Endodermal cell (in vitro differentiated cells): ENCODE measurements around the gene HOXD13. TPM values are rescaled to one million over a fixed set of nuclear protein-coding genes. Genes with fewer than 3 reads are reported as not detected.

Experiments
- DNase-seq: peaks from one replicate; pipeline ENCODE4 v3.0.0-alpha.2; 2017
- H3K27ac ChIP-seq: 2 replicates; pipeline ENCODE4 v1.5.1; 2013; ENCODE audit warnings: mild to moderate bottlenecking, low read depth, low read length, moderate library complexity
- H3K27me3 ChIP-seq: 2 replicates; pipeline ENCODE4 v1.6.1; 2013; ENCODE audit warnings: mild to moderate bottlenecking, low read length, moderate library complexity; ENCODE audit not compliant: insufficient read depth, control insufficient read depth, poor library complexity, severe bottlenecking
- H3K36me3 ChIP-seq: 2 replicates; pipeline ENCODE4 v1.7.0; 2013; ENCODE audit warnings: mild to moderate bottlenecking, low read length, moderate library complexity; ENCODE audit not compliant: control insufficient read depth, insufficient read depth
- H3K4me1 ChIP-seq: one replicate; pipeline ENCODE4 v1.7.0; 2013; ENCODE audit warnings: low read length; ENCODE audit not compliant: control insufficient read depth, insufficient read depth
- H3K4me3 ChIP-seq: 2 replicates; pipeline ENCODE4 v1.5.1; 2013; ENCODE audit warnings: mild to moderate bottlenecking, low read length, moderate library complexity
- H3K9ac ChIP-seq: 2 replicates; pipeline ENCODE4 v1.6.1; 2013; ENCODE audit warnings: mild to moderate bottlenecking, low read length, moderate library complexity; ENCODE audit not compliant: poor library complexity, severe bottlenecking; ENCODE audit errors: extremely low read depth
- H3K9me3 ChIP-seq: 2 replicates; pipeline ENCODE4 v1.6.1; 2013; ENCODE audit warnings: mild to moderate bottlenecking, low read length, moderate library complexity; ENCODE audit not compliant: control insufficient read depth
- H3K27ac Mint-ChIP-seq: 2 replicates; pipeline ENCODE4 v1.8.0; 2020; ENCODE audit warnings: mixed read lengths
- H3K27me3 Mint-ChIP-seq: 2 replicates; pipeline ENCODE4 v1.8.0; 2021; ENCODE audit warnings: mild to moderate bottlenecking, mixed read lengths; ENCODE audit not compliant: insufficient read depth
- H3K36me3 Mint-ChIP-seq: 2 replicates; pipeline ENCODE4 v1.8.0; 2020; ENCODE audit warnings: low read depth, mixed read lengths
- H3K4me1 Mint-ChIP-seq: 2 replicates; pipeline ENCODE4 v1.8.0; 2020; ENCODE audit warnings: mixed read lengths
- H3K4me3 Mint-ChIP-seq: 2 replicates; pipeline ENCODE4 v1.8.0; 2020; ENCODE audit warnings: mild to moderate bottlenecking, moderate library complexity, mixed read lengths
- H3K9me3 Mint-ChIP-seq: 2 replicates; pipeline ENCODE4 v1.8.0; 2020; ENCODE audit warnings: mild to moderate bottlenecking, mixed read lengths
- WGBS, 2 experiments: methylation state at CpG; one replicate each; pipeline versions ENCODE4 v1.1.5 to v1.1.7; 2013; ENCODE audit warnings: missing lambda C conversion rate in 2 of 2, mixed read lengths in 1 of 2; ENCODE audit not compliant: insufficient coverage in 1 of 2, insufficient read length in 1 of 2; 5-methylcytosine and 5-hydroxymethylcytosine counted together
- total RNA-seq, 2 donors: library from RNA; stranded (reverse); fragmentation: NEBNext Ultra II Directional in 1 of 2; extraction: Animal tissue kit (Norgen Biotek cat#: 25700) in 1 of 2; gene quantifications; 2 replicates in 1 of 2; 3 replicates in 1 of 2; pipeline ENCODE4 v1.2.1, GENCODE V29; 2021
- TF ChIP-seq, protein P1 (sequence below): fragments of 200-600 bp; sonication (generic); conservative IDR thresholded peaks from 2 replicates; pipeline ENCODE4 v1.5.0; 2021; ENCODE audit warnings: antibody characterized with exemption, mild to moderate bottlenecking

Gene HOXD13
- total RNA-seq, 2 donors from 2014 or later = 0.11 to 0.40 TPM

DNA sequence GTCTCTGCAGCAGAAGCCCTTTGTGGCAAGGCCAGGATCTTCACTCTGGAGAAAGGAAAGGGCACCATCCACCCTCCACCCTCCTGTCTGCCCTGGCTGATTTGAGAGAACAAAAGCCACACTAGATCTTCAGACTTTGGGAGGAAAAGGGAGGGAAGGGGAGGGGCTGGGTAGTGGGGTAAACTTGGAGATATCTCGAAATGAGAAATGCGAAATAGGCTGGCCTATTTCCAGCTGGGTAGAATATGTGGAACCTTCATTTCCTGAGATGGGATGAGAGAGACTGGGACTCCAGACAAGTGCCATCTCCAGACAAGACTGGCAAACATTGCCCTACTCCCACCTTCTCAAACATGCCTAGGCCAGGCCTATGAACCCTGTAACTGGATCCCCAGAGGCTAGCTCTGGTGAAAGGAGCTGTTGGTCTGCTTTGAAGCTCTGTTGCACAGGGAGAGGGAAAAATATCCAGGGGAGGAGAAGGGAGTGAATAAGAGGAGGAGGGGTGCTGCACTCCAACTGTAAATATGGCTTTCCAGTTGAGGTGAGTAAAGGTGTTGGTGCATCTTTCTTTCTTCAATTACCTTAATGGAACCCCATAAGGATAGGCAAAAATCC is 8.8 kb downstream of the HOXD13 start:
- H3K4me3 ChIP-seq = no peak overlapping the region
- H3K27ac ChIP-seq = no peak overlapping the region
- Mint-ChIP-seq H3K27me3 (peaks cover 100% of the 10 kb centered on the region), H3K4me3 (no peak overlapping the region), H3K4me1 (peaks cover 44% of the 10 kb centered on the region), H3K36me3 (no peaks in the 10 kb centered on the region), H3K27ac (no peak overlapping the region), H3K9me3 (no peaks in the 10 kb centered on the region)
- H3K9me3 ChIP-seq = no peaks in the 10 kb centered on the region
- no peak for DNase-seq
- TF ChIP-seq, protein P1, sequence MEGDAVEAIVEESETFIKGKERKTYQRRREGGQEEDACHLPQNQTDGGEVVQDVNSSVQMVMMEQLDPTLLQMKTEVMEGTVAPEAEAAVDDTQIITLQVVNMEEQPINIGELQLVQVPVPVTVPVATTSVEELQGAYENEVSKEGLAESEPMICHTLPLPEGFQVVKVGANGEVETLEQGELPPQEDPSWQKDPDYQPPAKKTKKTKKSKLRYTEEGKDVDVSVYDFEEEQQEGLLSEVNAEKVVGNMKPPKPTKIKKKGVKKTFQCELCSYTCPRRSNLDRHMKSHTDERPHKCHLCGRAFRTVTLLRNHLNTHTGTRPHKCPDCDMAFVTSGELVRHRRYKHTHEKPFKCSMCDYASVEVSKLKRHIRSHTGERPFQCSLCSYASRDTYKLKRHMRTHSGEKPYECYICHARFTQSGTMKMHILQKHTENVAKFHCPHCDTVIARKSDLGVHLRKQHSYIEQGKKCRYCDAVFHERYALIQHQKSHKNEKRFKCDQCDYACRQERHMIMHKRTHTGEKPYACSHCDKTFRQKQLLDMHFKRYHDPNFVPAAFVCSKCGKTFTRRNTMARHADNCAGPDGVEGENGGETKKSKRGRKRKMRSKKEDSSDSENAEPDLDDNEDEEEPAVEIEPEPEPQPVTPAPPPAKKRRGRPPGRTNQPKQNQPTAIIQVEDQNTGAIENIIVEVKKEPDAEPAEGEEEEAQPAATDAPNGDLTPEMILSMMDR = no peak
- 17 to 19% methylated on average over 1 to 2 of the region's 2 CpGs for WGBS, 2 experiments
- no peak overlapping the region for H3K9ac ChIP-seq
- H3K4me1 ChIP-seq = no peaks in the 10 kb centered on the region
- no peaks in the 10 kb centered on the region for H3K36me3 ChIP-seq
- H3K27me3 ChIP-seq = peaks cover 100% of the 10 kb centered on the region

DNA sequence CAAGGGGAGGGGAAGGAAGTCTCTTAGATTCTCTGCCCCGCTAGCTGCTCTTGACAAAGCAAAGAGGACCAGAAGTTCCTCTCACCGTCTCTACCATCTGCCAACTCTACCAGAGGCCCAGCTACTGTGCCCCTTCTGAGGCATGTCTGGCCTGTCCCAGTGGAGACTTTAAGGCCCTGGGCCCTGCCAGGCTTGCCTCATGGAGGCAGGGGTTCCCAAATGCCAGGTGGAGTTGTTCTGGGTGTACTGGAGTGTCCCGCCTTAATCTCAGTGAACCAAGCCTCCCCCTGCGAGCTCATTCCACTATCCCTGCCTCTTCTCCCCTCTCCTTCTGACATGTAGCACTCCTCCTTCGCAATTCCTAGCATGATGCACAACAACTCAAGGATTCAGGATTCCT is 9.3 kb downstream of the HOXD13 start:
- Mint-ChIP-seq H3K9me3 (no peaks in the 10 kb centered on the region), H3K4me3 (no peak overlapping the region), H3K27ac (no peak overlapping the region), H3K36me3 (no peaks in the 10 kb centered on the region), H3K4me1 (peaks cover 41% of the 10 kb centered on the region), H3K27me3 (peaks cover 99% of the 10 kb centered on the region)
- no peak overlapping the region for H3K27ac ChIP-seq
- no peak overlapping the region for H3K4me3 ChIP-seq
- WGBS, 2 experiments = 20 to 35% methylated on average over 1 to 5 of the region's 5 CpGs
- H3K9me3 ChIP-seq = no peaks in the 10 kb centered on the region
- H3K36me3 ChIP-seq = no peaks in the 10 kb centered on the region
- TF ChIP-seq, protein P1 = no peak
- no peaks in the 10 kb centered on the region for H3K4me1 ChIP-seq
- DNase-seq = peak; percentile 39
- peaks cover 100% of the 10 kb centered on the region for H3K27me3 ChIP-seq
- H3K9ac ChIP-seq = no peak overlapping the region

DNA sequence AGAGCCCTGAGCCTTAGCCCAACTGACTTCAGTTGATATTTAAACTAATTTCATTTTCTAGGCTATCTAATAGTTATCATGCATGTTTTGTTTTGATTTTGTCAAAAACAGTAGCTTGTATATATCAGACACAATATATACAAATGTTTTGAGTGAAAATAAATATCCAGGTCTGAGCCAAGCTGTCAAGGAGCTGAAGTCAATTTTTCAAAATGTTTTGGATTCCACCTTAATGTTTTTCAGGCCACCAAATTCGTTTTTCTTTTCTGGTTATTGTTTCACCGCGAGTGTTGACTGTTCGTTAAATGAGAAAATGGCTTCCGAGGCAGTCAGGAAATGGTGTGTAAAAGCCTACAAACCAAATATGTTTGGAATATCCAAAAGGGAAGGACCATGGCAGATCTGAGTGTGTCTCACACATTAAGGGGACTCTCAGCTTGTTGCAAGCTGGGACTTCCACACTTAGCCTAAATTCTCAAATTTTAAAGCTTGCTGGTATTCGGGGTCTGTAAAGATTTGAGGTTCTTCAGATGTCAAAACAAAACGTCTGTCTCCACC is 9.9 kb downstream of the HOXD13 start:
- Histone ChIP-seq H3K27ac (no peak overlapping the region), H3K9me3 (no peaks in the 10 kb centered on the region), H3K9ac (no peak overlapping the region), H3K4me3 (no peak overlapping the region), H3K4me1 (no peaks in the 10 kb centered on the region), H3K27me3 (peaks cover 100% of the 10 kb centered on the region), H3K36me3 (no peaks in the 10 kb centered on the region)
- peaks cover 99% of the 10 kb centered on the region for H3K27me3 Mint-ChIP-seq
- DNase-seq = no peak
- TF ChIP-seq, protein P1 = no peak
- no peaks in the 10 kb centered on the region for H3K9me3 Mint-ChIP-seq
- H3K36me3 Mint-ChIP-seq = no peaks in the 10 kb centered on the region
- H3K27ac Mint-ChIP-seq = no peak overlapping the region
- WGBS, 2 experiments = 21 to 22% methylated on average over 7 of the region's 7 CpGs
- H3K4me3 Mint-ChIP-seq = no peak overlapping the region
- peaks cover 41% of the 10 kb centered on the region for H3K4me1 Mint-ChIP-seq
